ENCODE measurements around the gene VPS41.

Gene VPS41

GRCh38 chr7:38905056-38905759, 3.8 kb downstream of the VPS41 start:
- no peak for DNase-seq (ENCODE audit: low read depth)

GRCh38 chr7:38903057-38903456, 5.9 kb downstream of the VPS41 start:
- DNase-seq (ENCODE audit: low read depth), result no peak

- no peak for DNase-seq (ENCODE audit: low read depth)
These were observed 6.5 kb downstream of the VPS41 start for GRCh38 chr7:38902449-38902848.

GRCh38 chr7:38893061-38893460, 15.9 kb downstream of the VPS41 start:
- DNase-seq (ENCODE audit: low read depth), result no peak

- no peak for DNase-seq (ENCODE audit: low read depth)
These were observed 18.4 kb downstream of the VPS41 start for GRCh38 chr7:38890597-38890996.

GRCh38 chr7:38889872-38890432, 19.0 kb downstream of the VPS41 start:
- DNase-seq (ENCODE audit: low read depth), result no peak

GRCh38 chr7:38889079-38889478, 19.9 kb downstream of the VPS41 start:
- no peak for DNase-seq (ENCODE audit: low read depth)

- DNase-seq (ENCODE audit: low read depth), result no peak
These were observed 22.7 kb downstream of the VPS41 start for GRCh38 chr7:38886265-38886664.

GRCh38 chr7:38883706-38884105, 25.3 kb downstream of the VPS41 start:
- no peak for DNase-seq (ENCODE audit: low read depth)

- no peak for DNase-seq (ENCODE audit: low read depth)
These were observed 26.9 kb downstream of the VPS41 start for GRCh38 chr7:38881947-38882684.

GRCh38 chr7:38881015-38881414, 28.0 kb downstream of the VPS41 start:
- no peak for DNase-seq (ENCODE audit: low read depth)

- no peak for DNase-seq (ENCODE audit: low read depth)
These were observed 28.5 kb downstream of the VPS41 start for GRCh38 chr7:38880454-38880853.

GRCh38 chr7:38880035-38880434, 29.0 kb downstream of the VPS41 start:
- no peak for DNase-seq (ENCODE audit: low read depth)

GRCh38 chr7:38878694-38879457, 30.1 kb downstream of the VPS41 start:
- DNase-seq (ENCODE audit: low read depth), result no peak

GRCh38 chr7:38873433-38873832, 35.6 kb downstream of the VPS41 start:
- no peak for DNase-seq (ENCODE audit: low read depth)

GRCh38 chr7:38872202-38872601, 36.8 kb downstream of the VPS41 start:
- no peak for DNase-seq (ENCODE audit: low read depth)

- DNase-seq (ENCODE audit: low read depth), result no peak
These were observed 38.8 kb downstream of the VPS41 start for GRCh38 chr7:38870147-38870546.

GRCh38 chr7:38863601-38864291, 45.2 kb downstream of the VPS41 start:
- DNase-seq (ENCODE audit: low read depth), result no peak

- no peak for DNase-seq (ENCODE audit: low read depth)
These were observed 46.3 kb downstream of the VPS41 start for GRCh38 chr7:38862666-38863065.

GRCh38 chr7:38858259-38858884, 50.6 kb downstream of the VPS41 start:
- DNase-seq (ENCODE audit: low read depth), result no peak

- no peak for DNase-seq (ENCODE audit: low read depth)
These were observed 53.1 kb downstream of the VPS41 start for GRCh38 chr7:38855867-38856266.

- no peak for DNase-seq (ENCODE audit: low read depth)
These were observed 53.6 kb downstream of the VPS41 start for GRCh38 chr7:38855386-38855785.

Data from activated gamma-delta T cell treated with anti-CD3 and anti-CD28 coated beads, Interleukin-2, amount 50 U/mL, for 16 hours (primary cell).